Smooth muscle cell (in vitro differentiated cells): ENCODE measurements around the gene PTGR1. TPM values are rescaled to one million over a fixed set of nuclear protein-coding genes. Genes with fewer than 3 reads are reported as not detected.

Experiments
- DNase-seq: peaks from one replicate; lab custom pipeline; 2025; ENCODE audit not compliant: unreplicated experiment; lab: John Stamatoyannopoulos, UW
- H2AFZ ChIP-seq: fragments of 200-600 bp; sonication (generic); 2 replicates; pipeline ENCODE4 v1.6.0; 2016; ENCODE audit warnings: antibody characterized with exemption, low read depth, mild to moderate bottlenecking
- H3F3A ChIP-seq: fragments of 200-600 bp; sonication (generic); 2 replicates; pipeline ENCODE4 v1.6.0; 2017; ENCODE audit warnings: antibody characterized with exemption, low read depth
- H3K27ac ChIP-seq: fragments of 200-600 bp; sonication (generic); 2 replicates; pipeline ENCODE4 v1.5.1; 2016; ENCODE audit warnings: low read depth, mild to moderate bottlenecking
- H3K27me3 ChIP-seq: fragments of 200-600 bp; sonication (generic); 2 replicates; pipeline ENCODE4 v1.6.1; 2016; ENCODE audit warnings: low read depth, mild to moderate bottlenecking
- H3K36me3 ChIP-seq: fragments of 200-600 bp; sonication (generic); 2 replicates; pipeline ENCODE4 v1.5.1; 2016; ENCODE audit warnings: low read depth
- H3K4me1 ChIP-seq: fragments of 200-600 bp; sonication (generic); 2 replicates; pipeline ENCODE4 v1.5.1; 2016; ENCODE audit warnings: low read depth
- H3K4me2 ChIP-seq: fragments of 200-600 bp; sonication (generic); 2 replicates; pipeline ENCODE4 v1.6.0; 2016; ENCODE audit warnings: mild to moderate bottlenecking
- H3K4me3 ChIP-seq: fragments of 200-600 bp; sonication (generic); 2 replicates; pipeline ENCODE4 v1.5.1; 2016; ENCODE audit warnings: mild to moderate bottlenecking
- H3K79me2 ChIP-seq: fragments of 200-600 bp; sonication (generic); 2 replicates; pipeline ENCODE4 v1.6.0; 2016; ENCODE audit warnings: low read depth, mild to moderate bottlenecking
- H3K9ac ChIP-seq: fragments of 200-600 bp; sonication (generic); 2 replicates; pipeline ENCODE4 v1.6.0; 2016; ENCODE audit warnings: low read depth
- H3K9me3 ChIP-seq: fragments of 200-600 bp; sonication (generic); replicated peaks from 2 replicates; pipeline ENCODE4 v1.5.1; 2016; ENCODE audit warnings: low read depth
- H4K20me1 ChIP-seq: fragments of 200-600 bp; sonication (generic); 2 replicates; pipeline ENCODE4 v1.6.0; 2016; ENCODE audit warnings: low read depth
- CTCF ChIP-seq: fragments of 200-600 bp; sonication (generic); IDR thresholded peaks from 2 replicates; pipeline ENCODE4 v1.5.1; 2017; ENCODE audit warnings: borderline replicate concordance, mild to moderate bottlenecking, antibody characterized with exemption; ENCODE audit not compliant: insufficient read depth, poor library complexity, severe bottlenecking
- WGBS: methylation state at CpG from one replicate; pipeline ENCODE4 v1.1.7; 2016; ENCODE audit warnings: low lambda C conversion rate; 5-methylcytosine and 5-hydroxymethylcytosine counted together
- polyA plus RNA-seq: library from polyadenylated mRNA; unstranded; fragments of >200 nt; fragmentation: Nextera tagmentation; extraction: Ambion mirVana; gene quantifications from 2 replicates; pipeline ENCODE4 v1.2.1, GENCODE V29; 2016
- total RNA-seq: library from RNA; depleted of rRNA; stranded (reverse); fragments of >200 nt; gene quantifications from 2 replicates; pipeline ENCODE4 v1.2.3, GENCODE V29; 2014

The PTGR1 gene
- total and polyA plus RNA-seq, 2 experiments from 2014 or later = 70.5 to 74.4 TPM

GRCh38 chr9:111597852-111598732 is 1.4 kb downstream of the PTGR1 start:
- Histone ChIP-seq H3K4me2 (peak overlapping the region; percentile 94), H3F3A (peaks cover 12% of the 10 kb centered on the region), H3K27me3 (no peaks in the 10 kb centered on the region), H3K9ac (peak overlapping the region; percentile 21), H3K27ac (peak overlapping the region; percentile 47), H2AFZ (peak overlapping the region; percentile 87), H3K4me3 (peak overlapping the region; percentile 68), H3K4me1 (no peaks in the 10 kb centered on the region), H3K36me3 (peaks cover 5% of the 10 kb centered on the region), H3K9me3 (no peaks in the 10 kb centered on the region), H3K79me2 (no peaks in the 10 kb centered on the region), H4K20me1 (peaks cover 6% of the 10 kb centered on the region)
- peak; percentile 52 for TF ChIP-seq CTCF
- DNase-seq = no peak
- WGBS = 3% methylated on average over 40 of the region's 41 CpGs

DNA sequence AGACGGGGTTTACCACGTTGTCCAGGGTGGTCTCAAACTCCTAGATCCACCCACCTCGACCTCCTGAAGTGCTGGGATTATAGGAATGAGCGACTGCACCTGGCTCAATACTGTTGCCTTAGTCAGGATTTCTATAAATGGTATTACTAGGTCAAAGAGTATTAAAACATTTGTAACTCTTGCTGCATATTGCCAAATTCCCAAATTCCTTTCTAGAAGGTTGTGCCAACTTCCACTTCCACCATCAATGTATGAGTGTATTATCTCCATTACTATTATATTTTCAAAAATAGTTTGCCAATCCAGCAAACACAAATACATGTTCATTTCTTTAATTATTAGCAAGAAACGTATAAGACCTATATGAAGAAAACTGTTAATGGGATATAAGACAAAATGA is 10.6 kb downstream of the PTGR1 start:
- H3K27ac ChIP-seq = no peak overlapping the region
- WGBS = 95% methylated on average over 5 of the region's 5 CpGs
- H3K9me3 ChIP-seq = no peaks in the 10 kb centered on the region
- H3F3A ChIP-seq = no peaks in the 10 kb centered on the region
- H3K79me2 ChIP-seq = no peaks in the 10 kb centered on the region
- H3K9ac ChIP-seq = no peak overlapping the region
- DNase-seq = no peak
- H3K4me2 ChIP-seq = no peak overlapping the region
- no peaks in the 10 kb centered on the region for H3K4me1 ChIP-seq
- H3K4me3 ChIP-seq = no peak overlapping the region
- no peak for TF ChIP-seq CTCF
- H3K36me3 ChIP-seq = no peaks in the 10 kb centered on the region
- H2AFZ ChIP-seq = no peak overlapping the region
- H3K27me3 ChIP-seq = no peaks in the 10 kb centered on the region
- no peaks in the 10 kb centered on the region for H4K20me1 ChIP-seq

DNA sequence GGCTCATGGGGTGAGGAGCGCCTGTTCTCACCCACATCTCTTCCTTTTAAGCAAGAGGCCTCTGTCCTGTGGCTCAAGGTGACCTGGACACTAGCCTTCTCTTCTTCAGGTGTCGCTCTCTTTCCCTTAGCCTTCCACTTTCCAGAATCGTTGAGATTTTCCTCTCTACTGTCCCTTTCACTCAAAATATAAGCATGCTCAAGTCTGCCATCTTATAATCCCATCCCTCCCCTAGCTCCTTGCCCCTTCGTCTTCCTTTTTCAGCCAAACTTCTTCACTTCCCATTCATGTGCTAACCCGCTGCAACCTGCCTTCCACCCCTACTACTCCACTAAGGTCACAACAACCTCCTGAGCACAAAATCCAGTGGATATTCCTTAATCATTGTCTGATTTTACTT is 13.1 kb downstream of the PTGR1 start:
- Histone ChIP-seq H2AFZ (no peak overlapping the region), H3F3A (no peaks in the 10 kb centered on the region), H3K9ac (no peak overlapping the region), H3K36me3 (peaks cover 11% of the 10 kb centered on the region), H3K9me3 (no peaks in the 10 kb centered on the region), H3K4me2 (no peak overlapping the region), H3K27me3 (no peaks in the 10 kb centered on the region), H3K4me1 (no peaks in the 10 kb centered on the region), H4K20me1 (no peaks in the 10 kb centered on the region), H3K4me3 (no peak overlapping the region), H3K27ac (no peak overlapping the region), H3K79me2 (no peaks in the 10 kb centered on the region)
- no peak for DNase-seq
- WGBS = 97% methylated on average over 5 of the region's 5 CpGs
- no peak for TF ChIP-seq CTCF

- H3K79me2 ChIP-seq = no peaks in the 10 kb centered on the region
- no peak overlapping the region for H2AFZ ChIP-seq
- H4K20me1 ChIP-seq = no peaks in the 10 kb centered on the region
- H3K4me3 ChIP-seq = no peak overlapping the region
- no peaks in the 10 kb centered on the region for H3K27me3 ChIP-seq
- no peak overlapping the region for H3K27ac ChIP-seq
- H3K4me2 ChIP-seq = no peak overlapping the region
- no peak overlapping the region for H3K9ac ChIP-seq
- H3K9me3 ChIP-seq = no peaks in the 10 kb centered on the region
- no peak for DNase-seq
- peaks cover 21% of the 10 kb centered on the region for H3K36me3 ChIP-seq
- no peaks in the 10 kb centered on the region for H3F3A ChIP-seq
- H3K4me1 ChIP-seq = no peaks in the 10 kb centered on the region
- 95% methylated on average over 3 of the region's 3 CpGs for whole genome bisulfite sequencing
- no peak for TF ChIP-seq CTCF
Observed at GRCh38 chr9:111582888-111583287, 16.6 kb downstream of the PTGR1 start.
